HepG2 (cell line): ENCODE data around the gene TEX19. TPM values are rescaled to one million over a fixed set of nuclear protein-coding genes. Genes with fewer than 3 reads are reported as not detected.
"Not testable (repeated sequence)": the region's sequence is repeated elsewhere in the genome, so short reads cannot be mapped to it uniquely, and the experiment has no call there.

Experiments used
- ATAC-seq: fragments of 200-7000 bp; cut with Tn5 transposase; 3 replicates; pipeline ENCODE4 v1.9.1; 2020; ENCODE audit warnings: mild to moderate bottlenecking, moderate library complexity
- BruUV-seq: library from RNA; stranded (reverse); fragments of 400-500 nt; replicated peaks from 2 replicates; lab custom pipeline; 2021; lab: Mats Ljungman, UMichigan
- CTCF ChIA-PET: fragments of 300-600 bp; formaldehyde crosslinking; extraction: SDS; loops from one replicate; lab custom pipeline; 2021; ENCODE audit warnings: low total read pairs, inconsistent platforms, low intra/inter-chr PET ratio; lab: Yijun Ruan, JAX
- POLR2A ChIA-PET: fragments of 350-600 bp; sonication (Branson Sonifier 250); formaldehyde crosslinking; loops from one replicate; lab custom pipeline; 2020; ENCODE audit warnings: antibody characterized with exemption, inconsistent platforms; lab: Yijun Ruan, JAX
- DNase-seq: peaks from one replicate; pipeline ENCODE4 v3.0.0-alpha.2; 2015; ENCODE audit warnings: low spot score
- FAIRE-seq: peaks from 3 replicates; lab custom pipeline; 2011; peaks lifted over from hg19 to GRCh38; lab: Jason Lieb, UNC
- H2AFZ ChIP-seq: one replicate; pipeline ENCODE4 v1.6.1; 2011; ENCODE audit warnings: low read length, inconsistent platforms
- H3K27ac ChIP-seq: fragments of 300-600 bp; 3 replicates; pipeline ENCODE4 v1.8.0; 2011; ENCODE audit warnings: mixed run types, mild to moderate bottlenecking, mixed read lengths, low read length, inconsistent platforms; ENCODE audit not compliant: insufficient read depth; ENCODE audit errors: extremely low read length
- H3K27me3 ChIP-seq, 2 experiments: fragments of 200-600 bp in 1 of 2; 2 replicates in 1 of 2; 3 replicates in 1 of 2; pipeline versions ENCODE4 v1.6.0 to v1.8.0; 2011; ENCODE audit warnings: low read length in 2 of 2, mild to moderate bottlenecking in 2 of 2, moderate library complexity in 2 of 2, inconsistent platforms in 1 of 2; ENCODE audit not compliant: insufficient read depth in 2 of 2, control insufficient read depth in 1 of 2
- H3K36me3 ChIP-seq, 2 experiments: fragments of 200-600 bp in 1 of 2; replicated peaks in 1 of 2; 2 replicates in 1 of 2; 3 replicates in 1 of 2; pipeline versions ENCODE4 v1.5.1 to v1.8.0; 2011; ENCODE audit warnings: low read length in 2 of 2, inconsistent platforms in 1 of 2; ENCODE audit not compliant: insufficient read depth in 2 of 2, control insufficient read depth in 1 of 2
- H3K4me1 ChIP-seq: 2 replicates; pipeline ENCODE4 v1.5.1; 2012; ENCODE audit warnings: low read length, inconsistent platforms; ENCODE audit not compliant: insufficient read depth
- H3K4me2 ChIP-seq: 2 replicates; pipeline ENCODE4 v1.6.0; 2011; ENCODE audit warnings: low read depth, low read length, inconsistent platforms
- H3K4me3 ChIP-seq, 3 experiments: fragments of 200-600 bp in 1 of 3; sonication (generic), shearing (Covaris generic) in 1 of 3; replicated peaks in 1 of 3; 2 replicates each; pipeline ENCODE4 v1.5.1; 2011 to 2016; ENCODE audit warnings: low read length in 3 of 3, inconsistent platforms in 2 of 3, low read depth in 2 of 3, mild to moderate bottlenecking in 2 of 3, control low read depth in 1 of 3, mixed read lengths in 1 of 3; ENCODE audit not compliant: insufficient read depth in 1 of 3
- H3K79me2 ChIP-seq: one replicate; pipeline ENCODE4 v1.6.1; 2011; ENCODE audit warnings: low read length, inconsistent platforms; ENCODE audit not compliant: insufficient read depth
- H3K9ac ChIP-seq: 2 replicates; pipeline ENCODE4 v1.6.0; 2011; ENCODE audit warnings: mild to moderate bottlenecking, low read depth, low read length, inconsistent platforms; ENCODE audit not compliant: insufficient read depth
- H3K9me3 ChIP-seq: 2 replicates; pipeline ENCODE4 v1.5.1; 2012; ENCODE audit warnings: mild to moderate bottlenecking, low read length
- H4K20me1 ChIP-seq: 2 replicates; pipeline ENCODE4 v1.6.0; 2011; ENCODE audit warnings: inconsistent platforms, mild to moderate bottlenecking, low read length, moderate library complexity; ENCODE audit not compliant: insufficient read depth
- ATF1 ChIP-seq: IDR thresholded peaks from 2 replicates; pipeline ENCODE4 v1.6.1; 2016; ENCODE audit warnings: mild to moderate bottlenecking, control low read depth
- ZNF275 ChIP-seq: sonication (generic); formaldehyde crosslinking; IDR thresholded peaks from 2 replicates; pipeline ENCODE4 v1.8.0; 2022; ENCODE audit warnings: missing genetic modification reagents, mild to moderate bottlenecking, inconsistent platforms, borderline replicate concordance
- ZNF574 ChIP-seq: sonication (generic); formaldehyde crosslinking; IDR thresholded peaks from 2 replicates; pipeline ENCODE4 v1.4.0; 2020; ENCODE audit warnings: missing genetic modification reagents
- ZNF709 ChIP-seq: sonication (generic); formaldehyde crosslinking; IDR thresholded peaks from 2 replicates; pipeline ENCODE4 v1.5.0; 2020; ENCODE audit warnings: mild to moderate bottlenecking, missing genetic modification reagents
- WGBS: methylation state at CpG from one replicate; pipeline ENCODE4 v1.1.6; 2017; ENCODE audit warnings: low lambda C conversion rate; 5-methylcytosine and 5-hydroxymethylcytosine counted together
- in situ Hi-C: cut with HindIII; loops from 2 replicates; pipeline ENCODE4 v1.10.0; 2017; ENCODE audit warnings: low pct_unique_long_range_greater_than_20kb; ENCODE audit not compliant: extremely low pct_ligation_motif_present
- intact Hi-C: fragments of 100-400 bp; cut with micrococcal nuclease; formaldehyde crosslinking; loops from one replicate; pipeline ENCODE4 v1.10.0; 2022; ENCODE audit not compliant: unreplicated experiment
- polyA plus RNA-seq, 8 experiments: library from polyadenylated mRNA; depleted of rRNA in 3 of 8; stranded (reverse) in 7 of 8; unstranded in 1 of 8; fragments of >200 nt; fragmentation: Illumina TruSeq in 4 of 8; extraction: Trizol in 4 of 8; gene quantifications; 2 replicates each; pipeline versions ENCODE4 v1.2.1 to v1.2.3, GENCODE V29; 2011 to 2016; ENCODE audit warnings: low read depth in 4 of 8, missing spikeins in 1 of 8, mixed read lengths in 1 of 8; ENCODE audit not compliant: insufficient read depth in 1 of 8
- total RNA-seq, 5 experiments: library from RNA; depleted of rRNA; stranded (reverse); fragments of >200 nt; fragmentation: Illumina TruSeq; extraction: Trizol; gene quantifications; 2 replicates each; pipeline ENCODE4 v1.2.3, GENCODE V29; 2016; ENCODE audit warnings: low read depth in 1 of 5

The TEX19 gene
- total and polyA plus RNA-seq, 2 of the 13 experiments (the other 11 are each of a cell fraction or from before 2014, with no cell fraction given), result 1.3 to 6.0 TPM

GRCh38 chr17:82410014-82410716 lies 51.1 kb downstream of the TEX19 start (continued):
- no peak for TF ChIP-seq ZNF275
- TF ChIP-seq, all 625 proteins: peak for 0

GRCh38 chr17:82411396-82412053 lies 52.5 kb downstream of the TEX19 start:
- Histone ChIP-seq H2AFZ (no peak overlapping the region), H4K20me1 (peaks cover 18% of the 10 kb centered on the region; the same call in 1 of the 2 replicates), H3K4me3 (no peak overlapping the region), H3K27ac (no peak overlapping the region), H3K9me3 (no peaks in the 10 kb centered on the region), H3K9ac (no peak overlapping the region), H3K4me1 (peaks cover 25% of the 10 kb centered on the region), H3K79me2 (no peaks in the 10 kb centered on the region), H3K36me3 (peaks cover 2 to 16% of the 10 kb centered on the region in 2 experiments; a peak in 3 of 5 replicates), H3K27me3 (no peaks in the 10 kb centered on the region), H3K4me2 (no peak overlapping the region)
- intact Hi-C loops, result loop anchor here (2.0 kb wide), 1 partner anchor 65 kb away; no protein-coding TSS in a partner anchor
- no peak for FAIRE-seq
- TF ChIP-seq ZNF709, result 0 out of 2 replicates have a peak, but pooled peaks have one; percentile 24
- no peak for TF ChIP-seq ATF1 (CRISPR knock-in tag)
- no peak for TF ChIP-seq ZNF574 (CRISPR knock-in tag)
- no peak for DNase-seq
- ChIA-PET CTCF (no interaction called here), POLR2A (no interaction called here)
- in situ Hi-C loops, result loop anchor here (5.0 kb wide), 1 partner anchor 59 kb away; no protein-coding TSS in a partner anchor
- 98% methylated on average over 22 of the region's 24 CpGs for WGBS
- no peak for ATAC-seq
- no TSS peak for BruUV-seq

- H3K9ac ChIP-seq, H3K27me3 ChIP-seq, H3K79me2 ChIP-seq, CTCF ChIA-PET, H3K9me3 ChIP-seq, H3K27ac ChIP-seq, ATAC-seq, BruUV-seq, DNase-seq, H2AFZ ChIP-seq, H3K4me3 ChIP-seq, FAIRE-seq, H3K4me2 ChIP-seq: not testable (repeated sequence)
- in situ Hi-C loops, result loop anchor here (5.0 kb wide), 1 partner anchor 60 kb away; no protein-coding TSS in a partner anchor
- intact Hi-C loops, result loop anchor here (2.0 kb wide), 1 partner anchor 65 kb away; no protein-coding TSS in a partner anchor
- POLR2A ChIA-PET, result interaction anchor here (1.1 kb wide), 1 partner anchor 27 kb away, joined by 4 read pairs; no protein-coding TSS in a partner anchor
- Histone ChIP-seq H3K36me3 (peaks cover 2 to 16% of the 10 kb centered on the region in 2 experiments; a peak in 3 of 5 replicates), H3K4me1 (peaks cover 26% of the 10 kb centered on the region), H4K20me1 (peaks cover 18% of the 10 kb centered on the region; the same call in 1 of the 2 replicates)
- 92% methylated on average over 16 of the region's 16 CpGs for WGBS
Observed at GRCh38 chr17:82412081-82412480, 53.0 kb downstream of the TEX19 start.
